ENCODE results near the gene HMGN5. TPM values are rescaled to one million over a fixed set of nuclear protein-coding genes. Genes with fewer than 3 reads are reported as not detected.

HMGN5 gene
- total and polyA plus RNA-seq, 10 donors, result 3.2 to 9.1 (median 6.3) TPM

GRCh38 chrX:81114757-81115156, 87.0 kb downstream of the HMGN5 start:
- Histone ChIP-seq H3K4me1 (peaks cover 0 to 3% (median 0%) of the 10 kb centered on the region in 6 donors), H3K36me3 (no peaks in the 10 kb centered on the region), H3K27ac (no peak overlapping the region), H3K4me3 (no peak overlapping the region), H3K9me3 (no peaks in the 10 kb centered on the region), H3K27me3 (replicated peaks in 1 of 7) (no peaks in the 10 kb centered on the region)
- intact Hi-C loops (cut with DNase I; ENCODE audit: low total_unique reads), result no loop called here
- DNase-seq, result no peak
- WGBS, 5 donors, result 41 to 76% (median 51%) methylated on average over 2 of the region's 2 CpGs
- TF ChIP-seq POLR2AphosphoS5 (IDR thresholded peaks at IDR 0.05) (no peak), CTCF (IDR thresholded peaks at IDR 0.05 in 8 of 11, conservative IDR thresholded peaks at IDR 0.05 in 3 of 11) (no peak), POLR2A (IDR thresholded peaks at IDR 0.05) (no peak)

DNA sequence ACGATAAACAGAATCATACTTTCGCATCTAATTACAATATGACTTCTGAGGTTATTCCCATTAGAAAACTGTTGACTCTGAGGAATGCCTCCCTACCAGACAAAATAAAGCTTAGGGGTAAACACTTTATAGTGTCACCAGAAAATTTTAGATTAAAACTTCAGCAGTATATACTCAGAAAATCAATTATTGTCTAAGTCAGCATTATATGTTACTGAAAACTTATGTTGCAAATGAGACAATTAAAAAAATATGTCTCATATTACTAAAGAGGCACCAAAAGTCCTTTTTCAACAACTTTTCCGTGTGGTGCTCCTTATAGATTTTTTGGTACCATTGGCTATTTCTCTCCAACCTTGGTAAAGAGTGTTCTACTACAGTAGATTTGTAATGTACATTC, 91.4 kb downstream of the HMGN5 start:
- no peak overlapping the region for H3K27ac ChIP-seq
- TF ChIP-seq CTCF (IDR thresholded peaks at IDR 0.05 in 8 of 11, conservative IDR thresholded peaks at IDR 0.05 in 3 of 11) (no peak), POLR2A (IDR thresholded peaks at IDR 0.05) (no peak), POLR2AphosphoS5 (IDR thresholded peaks at IDR 0.05) (no peak)
- no peak overlapping the region for H3K4me3 ChIP-seq
- WGBS, 5 donors, result 72 to 93% (median 86%) methylated on average over 3 of the region's 3 CpGs
- peaks cover 0 to 4% (median 0%) of the 10 kb centered on the region in 7 donors for H3K27me3 ChIP-seq (replicated peaks in 1 of 7)
- DNase-seq, result no peak
- no peaks in the 10 kb centered on the region for H3K4me1 ChIP-seq
- no peaks in the 10 kb centered on the region for H3K36me3 ChIP-seq
- H3K9me3 ChIP-seq, result peaks cover 0 to 18% (median 3%) of the 10 kb centered on the region in 8 donors
- intact Hi-C loops (cut with DNase I; ENCODE audit: low total_unique reads), result no loop called here

DNA sequence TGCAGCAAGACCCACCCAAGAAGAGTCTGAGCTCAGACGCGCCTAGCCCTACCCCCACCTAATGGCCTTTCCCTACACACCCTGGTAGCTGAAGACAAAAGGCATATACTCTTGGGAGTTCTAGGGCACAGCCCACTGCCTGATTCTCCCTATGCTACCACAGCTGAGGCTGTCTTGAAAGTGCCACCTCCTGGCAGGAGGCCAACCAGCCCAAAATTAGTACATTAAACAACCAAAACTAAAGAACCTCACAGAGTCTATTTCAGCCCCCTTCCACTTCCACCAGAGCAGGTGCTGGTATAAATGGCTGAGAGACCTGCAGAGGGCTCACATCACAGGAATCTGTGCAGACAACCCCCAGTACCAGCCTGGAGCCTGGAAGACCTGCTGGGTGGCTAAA, 119.1 kb downstream of the HMGN5 start:
- WGBS, 5 donors, result 85 to 100% (median 91%) methylated on average over 2 of the region's 2 CpGs; no CpG with 5 or more reads in 1 of the 5 donors
- no peak overlapping the region for H3K27ac ChIP-seq
- no peak overlapping the region for H3K4me3 ChIP-seq
- TF ChIP-seq POLR2A (IDR thresholded peaks at IDR 0.05), result no peak
- no peak for TF ChIP-seq CTCF (IDR thresholded peaks at IDR 0.05 in 8 of 11, conservative IDR thresholded peaks at IDR 0.05 in 3 of 11)
- no peak for TF ChIP-seq POLR2AphosphoS5 (IDR thresholded peaks at IDR 0.05)
- intact Hi-C loops (cut with DNase I; ENCODE audit: low total_unique reads), result no loop called here
- H3K36me3 ChIP-seq, result no peaks in the 10 kb centered on the region
- no peaks in the 10 kb centered on the region for H3K27me3 ChIP-seq (replicated peaks in 1 of 7)
- no peak for DNase-seq
- no peaks in the 10 kb centered on the region for H3K4me1 ChIP-seq
- H3K9me3 ChIP-seq, result peaks cover 0 to 5% (median 0%) of the 10 kb centered on the region in 8 donors

Other genes starting within 250 kb of the HMGN5 start
- 100 to 1,000 TPM; 169 to 280 (median 203) TPM for gene SH3BGRL, start 189 bp upstream of the HMGN5 start, total RNA-seq
- 100 to 1,000 TPM; 132 to 190 (median 174) TPM for gene SH3BGRL, start 189 bp upstream of the HMGN5 start, polyA plus RNA-seq